KOPT-K1 (cell line): ENCODE measurements around the gene ANGEL1.

Experiments
- H3K27ac ChIP-seq: fragments of 200-600 bp; sonication (generic); 2 replicates; pipeline ENCODE4 v1.5.1; 2016; ENCODE audit warnings: antibody characterized with exemption, mild to moderate bottlenecking, low read depth, low read length; ENCODE audit not compliant: poor library complexity, severe bottlenecking
- H3K36me3 ChIP-seq: fragments of 200-600 bp; sonication (generic); 2 replicates; pipeline ENCODE4 v1.5.1; 2017; ENCODE audit warnings: antibody characterized with exemption, mild to moderate bottlenecking, low read length, moderate library complexity; ENCODE audit not compliant: insufficient read depth
- H3K9me3 ChIP-seq: fragments of 200-600 bp; sonication (generic); 2 replicates; pipeline ENCODE4 v1.5.1; 2017; ENCODE audit warnings: antibody characterized with exemption, low read length, mild to moderate bottlenecking; ENCODE audit not compliant: insufficient read depth, poor library complexity, severe bottlenecking

Gene ANGEL1

DNA sequence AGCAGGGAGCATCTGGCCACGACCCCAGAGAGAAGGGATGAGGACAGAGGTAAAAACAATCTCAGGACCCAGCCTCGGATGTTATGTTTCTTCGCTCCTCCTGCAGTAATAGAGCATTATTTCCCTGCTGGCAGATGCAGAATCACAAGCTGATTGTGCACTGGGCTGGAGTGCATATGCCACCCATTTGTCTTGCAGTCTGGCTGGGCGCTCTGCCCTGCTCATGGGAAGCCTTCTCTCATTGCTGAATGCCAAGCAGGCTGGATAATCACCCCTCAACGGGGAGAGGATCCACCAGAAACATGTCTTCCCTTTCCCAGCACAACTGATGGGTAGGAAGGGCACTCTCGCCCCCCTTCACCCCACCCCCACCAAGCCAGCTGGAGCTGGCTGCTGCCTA, 59.9 kb downstream of the ANGEL1 start:
- H3K9me3 ChIP-seq, result no peaks in the 10 kb centered on the region

DNA sequence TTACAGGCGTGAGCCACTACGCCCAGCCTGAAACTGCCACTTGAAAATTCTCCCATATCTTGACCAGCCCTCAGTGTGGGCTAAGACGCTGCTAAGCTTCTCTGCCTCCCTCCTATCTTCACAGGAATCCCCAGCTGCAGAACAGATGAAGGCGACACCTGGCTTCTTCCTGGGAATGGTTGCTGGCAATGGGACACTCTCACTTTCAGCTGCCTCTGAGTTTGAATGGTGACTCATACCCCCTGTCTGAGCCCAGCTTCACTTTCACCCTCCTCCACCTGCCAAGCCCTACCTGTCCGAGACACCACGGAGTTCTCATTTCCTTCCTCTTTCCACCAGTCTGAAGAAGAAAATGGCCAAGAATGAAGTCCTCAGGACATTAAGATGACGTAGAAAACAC, 69.7 kb downstream of the ANGEL1 start:
- Histone ChIP-seq H3K27ac (no peak overlapping the region), H3K9me3 (peaks cover 44% of the 10 kb centered on the region), H3K36me3 (no peaks in the 10 kb centered on the region)

More for the DNA sequence above, 59.9 kb downstream of the ANGEL1 start:
- no peak overlapping the region for H3K27ac ChIP-seq
- no peaks in the 10 kb centered on the region for H3K36me3 ChIP-seq

DNA sequence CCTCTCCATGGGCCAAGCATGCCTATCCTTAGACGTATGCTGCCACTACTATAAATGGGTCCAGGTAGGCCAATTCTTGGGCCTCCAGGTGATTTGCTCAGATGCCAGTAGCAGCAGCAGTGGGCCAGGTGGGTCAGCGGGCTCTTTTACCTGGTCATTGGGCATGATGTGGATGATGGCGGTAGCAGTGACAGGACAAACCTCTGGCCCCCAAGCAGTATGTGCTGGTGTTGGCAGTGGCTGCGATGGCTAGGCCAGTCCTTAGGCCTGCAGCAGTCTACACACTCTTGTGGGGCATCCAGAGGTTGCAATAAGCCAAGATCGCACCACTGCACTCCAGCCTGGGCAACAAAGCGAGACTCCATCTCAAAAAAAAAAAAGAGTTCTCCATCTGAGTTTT, 70.5 kb downstream of the ANGEL1 start:
- no peak overlapping the region for H3K27ac ChIP-seq
- H3K36me3 ChIP-seq, result no peaks in the 10 kb centered on the region
- peaks cover 44% of the 10 kb centered on the region for H3K9me3 ChIP-seq

DNA sequence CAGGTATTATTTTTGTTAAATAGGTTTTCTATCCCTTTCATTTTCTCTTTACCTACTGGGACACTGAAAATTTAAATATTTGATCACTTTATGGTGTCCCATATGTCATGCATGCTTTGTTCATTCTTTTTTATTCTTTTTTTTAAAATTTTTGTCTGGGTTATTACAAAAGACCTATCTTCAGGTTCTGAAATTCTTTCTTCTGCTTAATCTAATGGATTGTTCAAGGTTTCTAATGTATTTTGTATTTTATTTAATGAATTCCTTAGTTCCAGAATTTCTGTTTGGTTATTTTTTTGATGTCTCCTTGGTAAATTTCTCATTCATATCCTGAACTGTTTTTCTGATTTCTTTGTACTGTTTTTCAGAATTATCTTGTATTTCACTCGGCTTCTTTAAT, 71.6 kb downstream of the ANGEL1 start:
- H3K27ac ChIP-seq, result no peak overlapping the region
- peaks cover 44% of the 10 kb centered on the region for H3K9me3 ChIP-seq
- no peaks in the 10 kb centered on the region for H3K36me3 ChIP-seq
